Endothelial cell (in vitro differentiated cells): ENCODE results near the gene CNIH3. TPM values are rescaled to one million over a fixed set of nuclear protein-coding genes. Genes with fewer than 3 reads are reported as not detected.

ENCODE experiments used
- DNase-seq: peaks from one replicate; pipeline ENCODE4 v3.0.0; 2021; ENCODE audit warnings: low spot score
- H3K27ac Mint-ChIP-seq: one replicate; pipeline ENCODE4 v1.8.0; 2021; ENCODE audit warnings: mixed read lengths, inconsistent platforms; ENCODE audit not compliant: unreplicated experiment
- H3K27me3 Mint-ChIP-seq: one replicate; pipeline ENCODE4 v1.8.0; 2021; ENCODE audit warnings: mild to moderate bottlenecking, moderate library complexity, mixed read lengths, inconsistent platforms; ENCODE audit not compliant: unreplicated experiment
- H3K36me3 Mint-ChIP-seq: one replicate; pipeline ENCODE4 v1.8.0; 2021; ENCODE audit warnings: mild to moderate bottlenecking, low read depth, mixed read lengths, inconsistent platforms; ENCODE audit not compliant: unreplicated experiment
- H3K4me1 Mint-ChIP-seq: one replicate; pipeline ENCODE4 v1.8.0; 2021; ENCODE audit warnings: mild to moderate bottlenecking, mixed read lengths, inconsistent platforms; ENCODE audit not compliant: unreplicated experiment
- H3K4me3 Mint-ChIP-seq: one replicate; pipeline ENCODE4 v1.8.0; 2021; ENCODE audit warnings: mild to moderate bottlenecking, mixed read lengths, inconsistent platforms; ENCODE audit not compliant: unreplicated experiment
- H3K9me3 Mint-ChIP-seq: one replicate; pipeline ENCODE4 v1.8.0; 2021; ENCODE audit warnings: mixed read lengths, inconsistent platforms; ENCODE audit not compliant: unreplicated experiment
- total RNA-seq: library from RNA; stranded (reverse); fragmentation: NEBNext Ultra II Directional; extraction: Animal tissue kit (Norgen Biotek cat#: 25700); gene quantifications from one replicate; pipeline ENCODE4 v1.2.1, GENCODE V29; 2021; ENCODE audit not compliant: unreplicated experiment
- TF ChIP-seq, protein P1 (sequence below): fragments of 200-600 bp; sonication (generic); IDR thresholded peaks from one replicate; pipeline ENCODE4 v1.5.0; 2021; ENCODE audit warnings: antibody characterized with exemption; ENCODE audit not compliant: unreplicated experiment

CNIH3 gene
- total RNA-seq, 1 donor from 2014 or later, result 4.7 TPM

- no peaks in the 10 kb centered on the region for H3K4me1 Mint-ChIP-seq
- H3K4me3 Mint-ChIP-seq, result no peak overlapping the region
- H3K27ac Mint-ChIP-seq, result no peak overlapping the region
- no peaks in the 10 kb centered on the region for H3K36me3 Mint-ChIP-seq
- no peak for DNase-seq
- peaks cover 2% of the 10 kb centered on the region for H3K27me3 Mint-ChIP-seq
- TF ChIP-seq, protein P1, sequence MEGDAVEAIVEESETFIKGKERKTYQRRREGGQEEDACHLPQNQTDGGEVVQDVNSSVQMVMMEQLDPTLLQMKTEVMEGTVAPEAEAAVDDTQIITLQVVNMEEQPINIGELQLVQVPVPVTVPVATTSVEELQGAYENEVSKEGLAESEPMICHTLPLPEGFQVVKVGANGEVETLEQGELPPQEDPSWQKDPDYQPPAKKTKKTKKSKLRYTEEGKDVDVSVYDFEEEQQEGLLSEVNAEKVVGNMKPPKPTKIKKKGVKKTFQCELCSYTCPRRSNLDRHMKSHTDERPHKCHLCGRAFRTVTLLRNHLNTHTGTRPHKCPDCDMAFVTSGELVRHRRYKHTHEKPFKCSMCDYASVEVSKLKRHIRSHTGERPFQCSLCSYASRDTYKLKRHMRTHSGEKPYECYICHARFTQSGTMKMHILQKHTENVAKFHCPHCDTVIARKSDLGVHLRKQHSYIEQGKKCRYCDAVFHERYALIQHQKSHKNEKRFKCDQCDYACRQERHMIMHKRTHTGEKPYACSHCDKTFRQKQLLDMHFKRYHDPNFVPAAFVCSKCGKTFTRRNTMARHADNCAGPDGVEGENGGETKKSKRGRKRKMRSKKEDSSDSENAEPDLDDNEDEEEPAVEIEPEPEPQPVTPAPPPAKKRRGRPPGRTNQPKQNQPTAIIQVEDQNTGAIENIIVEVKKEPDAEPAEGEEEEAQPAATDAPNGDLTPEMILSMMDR, result no peak
- no peaks in the 10 kb centered on the region for H3K9me3 Mint-ChIP-seq
These were observed 48.9 kb downstream of the CNIH3 start for GRCh38 chr1:224665016-224665415.

- TF ChIP-seq, protein P1, result no peak
- Mint-ChIP-seq H3K4me3 (no peak overlapping the region), H3K27ac (no peak overlapping the region), H3K27me3 (peaks cover 3% of the 10 kb centered on the region), H3K36me3 (no peaks in the 10 kb centered on the region), H3K9me3 (no peaks in the 10 kb centered on the region), H3K4me1 (no peaks in the 10 kb centered on the region)
- no peak for DNase-seq
These were observed 50.0 kb downstream of the CNIH3 start for GRCh38 chr1:224666078-224666477.

GRCh38 chr1:224666913-224667312, 50.8 kb downstream of the CNIH3 start:
- Mint-ChIP-seq H3K36me3 (no peaks in the 10 kb centered on the region), H3K27me3 (peaks cover 3% of the 10 kb centered on the region), H3K4me3 (no peak overlapping the region), H3K27ac (no peak overlapping the region), H3K9me3 (no peaks in the 10 kb centered on the region), H3K4me1 (no peaks in the 10 kb centered on the region)
- TF ChIP-seq, protein P1, result no peak
- DNase-seq, result no peak

DNA sequence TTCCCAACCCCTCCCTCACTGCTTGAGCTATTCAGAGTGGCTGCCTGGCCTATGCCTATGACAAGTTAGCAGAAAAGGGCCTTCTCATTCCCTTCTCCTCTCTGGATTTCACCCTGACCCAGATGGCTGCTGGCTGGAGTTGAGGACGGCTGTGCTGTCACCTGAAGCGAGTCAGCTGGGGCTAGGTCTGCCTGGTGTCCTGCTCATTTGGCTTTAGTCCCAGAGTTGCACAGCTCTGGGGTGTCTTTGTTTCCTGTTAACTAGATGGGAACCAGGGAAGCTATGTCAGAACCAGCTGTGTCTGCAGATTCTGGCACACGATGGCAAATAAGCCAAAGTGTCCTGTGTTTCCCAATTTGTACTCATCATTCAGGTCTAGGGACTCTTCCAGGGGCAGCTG, 52.9 kb downstream of the CNIH3 start:
- H3K27ac Mint-ChIP-seq, result no peak overlapping the region
- peaks cover 7% of the 10 kb centered on the region for H3K27me3 Mint-ChIP-seq
- no peaks in the 10 kb centered on the region for H3K36me3 Mint-ChIP-seq
- TF ChIP-seq, protein P1, result no peak
- no peak overlapping the region for H3K4me3 Mint-ChIP-seq
- DNase-seq, result no peak
- H3K9me3 Mint-ChIP-seq, result no peaks in the 10 kb centered on the region
- H3K4me1 Mint-ChIP-seq, result peaks cover 6% of the 10 kb centered on the region

- TF ChIP-seq, protein P1, result no peak
- Mint-ChIP-seq H3K4me3 (no peak overlapping the region), H3K36me3 (no peaks in the 10 kb centered on the region), H3K9me3 (no peaks in the 10 kb centered on the region), H3K27ac (no peak overlapping the region), H3K4me1 (peaks cover 6% of the 10 kb centered on the region), H3K27me3 (peaks cover 7% of the 10 kb centered on the region)
- no peak for DNase-seq
These were observed 53.3 kb downstream of the CNIH3 start for GRCh38 chr1:224669403-224669802.
